DND-41 (cell line): ENCODE data around the gene MAML3.

Experiments used
- ATAC-seq: fragments of 200-7000 bp; cut with Tn5 transposase; 3 replicates; pipeline ENCODE4 v1.9.1; 2021; ENCODE audit warnings: low read depth; ENCODE audit not compliant: insufficient read depth
- DNase-seq: peaks from one replicate; pipeline ENCODE4 v3.0.0-alpha.2; 2020
- H2AFZ ChIP-seq: 2 replicates; pipeline ENCODE4 v1.6.0; 2012; ENCODE audit warnings: low read depth, low read length
- H3K27ac ChIP-seq: 2 replicates; pipeline ENCODE4 v1.5.1; 2012; ENCODE audit warnings: low read length, inconsistent platforms
- H3K27me3 ChIP-seq: fragments of 200-600 bp; sonication (generic); 2 replicates; pipeline ENCODE4 v1.6.0; 2012; ENCODE audit warnings: low read length, mild to moderate bottlenecking, inconsistent platforms; ENCODE audit not compliant: insufficient read depth, poor library complexity
- H3K36me3 ChIP-seq: 2 replicates; pipeline ENCODE4 v1.5.1; 2012; ENCODE audit warnings: low read length, inconsistent platforms; ENCODE audit not compliant: insufficient read depth
- H3K4me1 ChIP-seq: 2 replicates; pipeline ENCODE4 v1.5.1; 2012; ENCODE audit warnings: mild to moderate bottlenecking, low read length; ENCODE audit not compliant: insufficient read depth
- H3K4me2 ChIP-seq: 2 replicates; pipeline ENCODE4 v1.6.0; 2012; ENCODE audit warnings: mild to moderate bottlenecking, moderate library complexity, low read length, inconsistent platforms; ENCODE audit not compliant: insufficient read depth
- H3K4me3 ChIP-seq, 2 experiments: fragments of 200-600 bp in 1 of 2; shearing (Covaris generic) in 1 of 2; 2 replicates each; pipeline ENCODE4 v1.5.1; 2012 to 2016; ENCODE audit warnings: inconsistent platforms in 2 of 2, low read length in 2 of 2, mild to moderate bottlenecking in 2 of 2, low read depth in 1 of 2, moderate library complexity in 1 of 2
- H3K79me2 ChIP-seq: 2 replicates; pipeline ENCODE4 v1.6.0; 2012; ENCODE audit warnings: low read length, inconsistent platforms; ENCODE audit not compliant: insufficient read depth
- H3K9ac ChIP-seq: 2 replicates; pipeline ENCODE4 v1.6.0; 2012; ENCODE audit warnings: low read depth, mild to moderate bottlenecking, inconsistent platforms, low read length, moderate library complexity
- H3K9me3 ChIP-seq: 2 replicates; pipeline ENCODE4 v1.5.1; 2012; ENCODE audit warnings: low read length, moderate library complexity, mild to moderate bottlenecking, inconsistent platforms; ENCODE audit not compliant: insufficient read depth, severe bottlenecking
- H4K20me1 ChIP-seq: 2 replicates; pipeline ENCODE4 v1.6.0; 2012; ENCODE audit warnings: low read length; ENCODE audit not compliant: insufficient read depth
- CTCF ChIP-seq: IDR thresholded peaks from 2 replicates; pipeline ENCODE4 v1.5.1; 2012; ENCODE audit warnings: borderline replicate concordance, low read length, moderate library complexity, mild to moderate bottlenecking; ENCODE audit not compliant: poor library complexity, severe bottlenecking; ENCODE audit errors: extremely low read depth
- EZH2 ChIP-seq: IDR thresholded peaks from 3 replicates; pipeline ENCODE4 v1.6.1; 2012; ENCODE audit warnings: borderline replicate concordance, low read depth, mild to moderate bottlenecking, moderate library complexity, low read length, inconsistent platforms; ENCODE audit not compliant: severe bottlenecking

Gene MAML3

GRCh38 chr4:140046016-140046415 is 108.0 kb downstream of the MAML3 start:
- peaks cover 90% of the 10 kb centered on the region for H3K4me1 ChIP-seq
- H3K27ac ChIP-seq = peak overlapping the region; percentile 71
- H3K9ac ChIP-seq = no peak overlapping the region
- DNase-seq (peak; percentile 41), ATAC-seq (peak; percentile 20; the same call in 1 of the 3 replicates)
- TF ChIP-seq CTCF (no peak), EZH2 (no peak)
- no peak overlapping the region for H3K4me2 ChIP-seq
- H3K9me3 ChIP-seq = no peaks in the 10 kb centered on the region
- H3K79me2 ChIP-seq = peaks cover 12% of the 10 kb centered on the region; the same call in 1 of the 2 replicates
- H2AFZ ChIP-seq = peak overlapping the region; percentile 48; the same call in 1 of the 2 replicates
- no peak overlapping the region for H3K4me3 ChIP-seq
- H3K36me3 ChIP-seq = no peaks in the 10 kb centered on the region
- no peaks in the 10 kb centered on the region for H3K27me3 ChIP-seq
- H4K20me1 ChIP-seq = no peaks in the 10 kb centered on the region

- Histone ChIP-seq H3K4me2 (no peak overlapping the region), H3K9me3 (no peaks in the 10 kb centered on the region), H4K20me1 (no peaks in the 10 kb centered on the region), H3K27ac (peak overlapping the region; percentile 57), H3K79me2 (peaks cover 12% of the 10 kb centered on the region; the same call in 1 of the 2 replicates), H2AFZ (no peak overlapping the region), H3K27me3 (no peaks in the 10 kb centered on the region), H3K4me1 (peaks cover 74% of the 10 kb centered on the region), H3K9ac (no peak overlapping the region), H3K36me3 (no peaks in the 10 kb centered on the region), H3K4me3 (no peak overlapping the region)
- DNase-seq (no peak), ATAC-seq (no peak)
- no peak for TF ChIP-seq CTCF
Measured at GRCh38 chr4:140044337-140044902, 109.6 kb downstream of the MAML3 start.

- DNase-seq (peak; percentile 86), ATAC-seq (peak; percentile 81)
- Histone ChIP-seq H3K9me3 (no peaks in the 10 kb centered on the region), H2AFZ (peak overlapping the region; percentile 20), H3K4me1 (peaks cover 67% of the 10 kb centered on the region), H3K4me2 (peak overlapping the region; percentile 34), H3K79me2 (peaks cover 4% of the 10 kb centered on the region; the same call in 1 of the 2 replicates), H3K27me3 (no peaks in the 10 kb centered on the region), H3K27ac (peak overlapping the region; percentile 90), H3K9ac (peak overlapping the region; percentile 31; the same call in 1 of the 2 replicates), H4K20me1 (no peaks in the 10 kb centered on the region), H3K36me3 (no peaks in the 10 kb centered on the region), H3K4me3 (no peak overlapping the region)
- TF ChIP-seq CTCF (no peak), EZH2 (no peak)
Measured at GRCh38 chr4:140042634-140043033, 111.3 kb downstream of the MAML3 start.

- H4K20me1 ChIP-seq = no peaks in the 10 kb centered on the region
- no peak overlapping the region for H3K4me2 ChIP-seq
- H2AFZ ChIP-seq = no peak overlapping the region
- no peak overlapping the region for H3K9ac ChIP-seq
- peak overlapping the region; percentile 9 for H3K27ac ChIP-seq
- DNase-seq = peak; percentile 56
- peaks cover 40% of the 10 kb centered on the region for H3K4me1 ChIP-seq
- H3K79me2 ChIP-seq = no peaks in the 10 kb centered on the region
- H3K36me3 ChIP-seq = no peaks in the 10 kb centered on the region
- no peaks in the 10 kb centered on the region for H3K9me3 ChIP-seq
- no peak overlapping the region for H3K4me3 ChIP-seq
- peak; percentile 59 for ATAC-seq
- TF ChIP-seq CTCF (no peak), EZH2 (no peak)
- no peaks in the 10 kb centered on the region for H3K27me3 ChIP-seq
Measured at GRCh38 chr4:140038031-140038533, 115.9 kb downstream of the MAML3 start.
